ENCODE data around the gene PRRT1B. TPM values are rescaled to one million over a fixed set of nuclear protein-coding genes. Genes with fewer than 3 reads are reported as not detected.

PRRT1B gene
- total RNA-seq, 4 donors from 2014 or later = 0.94 to 3.9 TPM; not detected in 2

GRCh38 chr9:131566158-131566557 lies 20.8 kb downstream of the PRRT1B start:
- DNase-seq = no peak
- Histone ChIP-seq H3K27ac (no peak overlapping the region), H3K4me3 (no peak overlapping the region), H3K27me3 (no peaks in the 10 kb centered on the region), H3K9me3 (no peaks in the 10 kb centered on the region), H3K4me1 (no peaks in the 10 kb centered on the region), H3K36me3 (peaks cover 0 to 8% (median 0%) of the 10 kb centered on the region in 3 donors)
- TF ChIP-seq CTCF (IDR thresholded peaks at IDR 0.05) (no peak), POLR2A (IDR thresholded peaks at IDR 0.05) (no peak)

- TF ChIP-seq POLR2A (IDR thresholded peaks at IDR 0.05) = no peak
- no peak for TF ChIP-seq CTCF (IDR thresholded peaks at IDR 0.05)
- Histone ChIP-seq H3K27me3 (no peaks in the 10 kb centered on the region), H3K27ac (no peak overlapping the region), H3K9me3 (no peaks in the 10 kb centered on the region), H3K36me3 (peaks cover 0 to 25% (median 0%) of the 10 kb centered on the region in 3 donors), H3K4me3 (no peak overlapping the region), H3K4me1 (no peaks in the 10 kb centered on the region)
- no peak for DNase-seq
These were observed 22.6 kb downstream of the PRRT1B start for GRCh38 chr9:131567910-131568309.

- H3K4me3 ChIP-seq = no peak overlapping the region
These were observed 29.7 kb downstream of the PRRT1B start for GRCh38 chr9:131574730-131575640.

DNA sequence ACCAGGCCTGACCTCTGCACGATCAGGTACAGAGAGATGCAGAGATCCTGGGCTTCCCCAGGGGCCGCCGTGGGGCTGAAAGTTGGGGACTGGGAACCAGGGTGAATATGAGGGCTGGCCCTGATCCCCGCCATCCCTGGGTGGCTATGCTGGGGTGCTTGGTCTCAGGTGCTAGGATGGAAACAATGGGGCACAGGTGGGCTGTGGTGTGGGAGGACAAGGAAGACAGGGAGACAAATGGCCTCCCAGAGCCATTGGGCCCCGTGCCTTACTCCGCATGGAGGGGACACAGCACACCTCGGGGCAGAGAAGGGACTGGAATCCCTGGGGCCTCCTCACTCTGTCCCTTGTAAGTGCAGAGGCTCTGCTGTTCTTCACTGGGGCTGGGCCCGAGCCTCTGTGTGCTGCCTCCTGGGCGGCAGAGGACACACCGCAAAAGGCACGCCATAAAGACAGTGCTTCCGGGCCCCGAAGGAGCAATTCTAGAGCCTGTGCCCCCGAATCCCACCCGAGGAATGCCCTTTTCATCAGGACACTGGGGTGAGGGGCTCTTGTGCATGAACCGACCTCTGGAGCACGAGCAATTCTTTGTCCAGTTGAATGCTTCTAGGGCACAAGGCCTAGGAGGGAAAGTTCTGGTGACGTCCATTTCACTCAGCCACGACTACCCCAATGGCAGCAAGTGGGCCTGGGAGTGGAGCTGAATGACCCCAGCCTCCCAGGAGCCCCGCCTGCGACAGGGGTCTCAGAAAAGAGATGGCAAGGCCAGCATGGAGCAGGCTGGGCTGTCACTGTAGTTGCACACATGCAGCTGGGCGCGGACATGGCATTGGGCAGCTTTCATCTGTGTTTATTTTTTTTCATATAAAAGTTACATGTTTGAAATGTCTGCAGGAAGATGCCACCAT lies 30.9 kb downstream of the PRRT1B start:
- TF ChIP-seq CTCF (IDR thresholded peaks at IDR 0.05) = no peak
- TF ChIP-seq POLR2A (IDR thresholded peaks at IDR 0.05) = no peak
- Histone ChIP-seq H3K36me3 (peaks cover 0 to 84% (median 0%) of the 10 kb centered on the region in 3 donors), H3K4me1 (peaks cover 0 to 12% (median 0%) of the 10 kb centered on the region in 4 donors), H3K27me3 (no peaks in the 10 kb centered on the region), H3K27ac (no peak overlapping the region), H3K9me3 (no peaks in the 10 kb centered on the region), H3K4me3 (no peak overlapping the region)
- no peak for DNase-seq

More at GRCh38 chr9:131574730-131575640, 29.7 kb downstream of the PRRT1B start:
- TF ChIP-seq POLR2A (IDR thresholded peaks at IDR 0.05) = no peak
- no peak for TF ChIP-seq CTCF (IDR thresholded peaks at IDR 0.05)
- Histone ChIP-seq H3K4me1 (peaks cover 0 to 12% (median 0%) of the 10 kb centered on the region in 4 donors), H3K36me3 (peaks cover 0 to 75% (median 0%) of the 10 kb centered on the region in 3 donors), H3K27ac (no peak overlapping the region), H3K27me3 (no peaks in the 10 kb centered on the region), H3K9me3 (no peaks in the 10 kb centered on the region)
- DNase-seq = no peak
